Activated naive CD4-positive, alpha-beta T cell treated with Interleukin-2 at 50 U/mL for 16 hours (primary cell): ENCODE measurements around the gene SDK2.

Experiments
- DNase-seq: peaks from one replicate; pipeline ENCODE4 v3.0.0-alpha.2; 2020

The SDK2 gene

DNA sequence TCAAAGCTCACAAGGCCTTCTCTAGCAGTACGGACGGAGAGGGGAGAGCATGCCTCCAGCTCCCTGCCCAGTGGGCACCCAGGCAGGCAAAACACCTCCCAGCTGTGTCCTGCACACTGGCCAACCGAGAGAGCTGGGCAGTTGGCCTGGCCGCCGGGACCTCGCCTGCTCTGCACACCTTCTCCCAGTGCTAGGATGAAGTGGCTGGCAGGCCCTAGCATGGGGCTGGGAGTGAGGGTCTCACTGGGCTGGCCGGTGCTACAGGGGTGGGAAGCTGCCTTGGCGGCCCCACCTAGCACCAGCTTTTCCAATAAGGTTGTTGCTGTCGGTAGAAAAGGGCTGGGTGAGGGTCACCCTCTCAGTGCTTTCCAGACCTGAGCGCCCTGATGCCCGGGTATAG lies 60.2 kb downstream of the SDK2 start:
- DNase-seq = no peak

DNA sequence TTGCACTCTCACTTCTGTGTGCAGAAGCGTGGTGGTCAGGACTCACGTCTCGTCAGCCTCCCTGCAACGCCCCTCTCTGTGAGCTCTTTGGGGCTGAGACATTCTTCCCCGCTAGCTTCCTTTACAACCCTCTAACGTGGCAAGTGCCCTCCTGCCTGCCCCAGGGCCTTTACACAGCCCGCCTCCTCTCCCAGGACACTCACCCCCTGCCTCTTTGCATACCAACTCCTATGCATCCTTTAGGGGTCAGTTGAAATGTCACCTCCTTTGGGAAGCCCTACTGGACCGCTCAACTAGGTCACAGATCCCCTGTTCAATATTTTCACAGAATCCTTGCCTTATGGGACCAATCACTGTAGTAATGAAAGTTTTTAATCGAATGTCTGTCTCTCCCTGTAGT lies 61.4 kb downstream of the SDK2 start:
- no peak for DNase-seq

DNA sequence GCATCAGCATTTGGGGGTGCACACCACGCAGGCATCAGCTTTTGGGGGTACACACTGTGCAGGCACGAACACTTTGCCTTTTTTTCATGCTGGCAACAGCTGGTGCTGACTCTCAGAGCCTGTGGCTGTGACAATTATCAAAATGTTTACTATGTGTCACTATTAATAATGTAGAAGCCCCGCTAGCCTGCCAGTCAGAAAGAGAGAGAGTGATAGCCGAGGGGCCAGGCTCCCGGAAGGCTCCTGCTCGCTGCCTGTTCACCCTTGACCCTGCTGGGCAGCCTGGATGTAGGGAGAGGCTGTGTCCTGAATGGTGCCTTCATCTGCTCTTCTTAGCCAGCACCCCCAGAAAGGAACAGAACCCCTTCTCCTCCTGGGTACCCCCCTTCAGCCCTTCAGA lies 61.9 kb downstream of the SDK2 start:
- DNase-seq = no peak

GRCh38 chr17:73581379-73581778 lies 62.9 kb downstream of the SDK2 start:
- DNase-seq = no peak

- DNase-seq = no peak
Observed at GRCh38 chr17:73580073-73580710, 64.1 kb downstream of the SDK2 start.

- no peak for DNase-seq
Observed at GRCh38 chr17:73576556-73577098, 67.6 kb downstream of the SDK2 start.

GRCh38 chr17:73575470-73576221 lies 68.6 kb downstream of the SDK2 start:
- DNase-seq = no peak

- no peak for DNase-seq
Observed at GRCh38 chr17:73571511-73572130, 72.6 kb downstream of the SDK2 start.

DNA sequence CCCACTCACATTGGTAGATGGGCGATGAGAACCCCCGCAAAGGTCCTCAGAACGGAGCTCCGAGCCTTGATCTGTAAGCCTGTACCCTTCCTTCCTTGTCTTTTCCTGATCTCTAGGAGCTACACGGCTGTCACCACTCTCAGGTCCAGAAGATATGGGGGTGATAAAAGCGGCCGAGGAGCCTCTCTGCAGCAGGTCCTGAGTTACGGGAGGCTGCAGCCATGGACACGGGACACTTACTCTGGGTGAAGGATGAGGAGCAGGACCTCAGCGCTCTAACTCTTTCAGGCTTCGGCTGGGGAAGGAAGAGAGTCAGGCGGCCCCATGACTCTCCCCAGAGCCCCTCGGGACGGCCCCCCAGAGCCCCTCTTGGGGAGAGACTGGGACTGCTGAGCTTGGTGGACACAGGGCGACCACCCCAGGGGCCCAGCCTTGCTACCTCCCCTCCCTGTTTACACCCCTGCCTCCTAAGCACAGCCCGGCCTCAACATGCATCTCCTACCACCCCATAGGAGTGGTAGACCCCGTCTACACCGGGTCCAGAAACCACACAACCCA lies 74.4 kb downstream of the SDK2 start:
- no peak for DNase-seq

DNA sequence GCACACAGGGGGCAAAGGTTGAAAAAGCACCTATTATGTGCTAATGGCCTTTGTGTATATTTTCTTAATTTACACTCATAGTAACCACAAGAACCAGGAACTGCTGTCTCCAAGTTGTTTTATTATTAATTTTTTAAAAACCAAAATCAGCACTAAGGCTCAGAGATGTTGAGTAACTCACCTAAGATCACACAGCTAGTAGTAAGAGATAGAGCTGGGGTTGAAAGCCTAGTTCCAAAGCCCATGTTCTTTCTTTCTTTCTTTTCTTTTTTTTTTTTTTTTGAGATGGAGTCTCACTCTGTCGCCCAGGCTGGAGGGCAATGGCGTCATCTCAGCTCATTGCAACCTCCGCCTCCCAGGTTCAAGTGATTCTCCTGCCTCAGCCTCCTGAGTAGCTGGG lies 75.3 kb downstream of the SDK2 start:
- no peak for DNase-seq

GRCh38 chr17:73566905-73567782 lies 77.1 kb downstream of the SDK2 start:
- peak; percentile 19 for DNase-seq

- DNase-seq = no peak
Observed at GRCh38 chr17:73564843-73565242, 79.4 kb downstream of the SDK2 start.

DNA sequence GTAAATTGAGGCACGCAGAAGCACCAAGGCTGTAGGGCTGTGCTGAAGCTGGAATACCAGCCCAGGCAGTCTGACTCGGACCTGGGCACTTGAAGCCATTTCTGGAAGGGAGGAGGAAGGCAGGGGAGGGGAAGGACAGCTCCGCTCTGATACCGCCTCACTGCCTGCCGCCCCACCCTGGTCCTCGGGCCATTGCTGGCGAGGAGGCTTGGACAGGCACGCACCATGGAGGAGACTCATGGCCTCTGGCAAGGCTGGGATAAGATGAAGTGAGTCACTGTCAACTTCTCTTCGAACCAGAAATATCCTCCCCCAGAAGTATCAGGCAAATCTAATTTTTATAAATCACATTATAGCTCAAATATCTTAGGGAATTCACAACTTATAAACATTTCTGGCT lies 81.3 kb downstream of the SDK2 start:
- DNase-seq = no peak

- DNase-seq = no peak
Observed at GRCh38 chr17:73561111-73561510, 83.1 kb downstream of the SDK2 start.

DNA sequence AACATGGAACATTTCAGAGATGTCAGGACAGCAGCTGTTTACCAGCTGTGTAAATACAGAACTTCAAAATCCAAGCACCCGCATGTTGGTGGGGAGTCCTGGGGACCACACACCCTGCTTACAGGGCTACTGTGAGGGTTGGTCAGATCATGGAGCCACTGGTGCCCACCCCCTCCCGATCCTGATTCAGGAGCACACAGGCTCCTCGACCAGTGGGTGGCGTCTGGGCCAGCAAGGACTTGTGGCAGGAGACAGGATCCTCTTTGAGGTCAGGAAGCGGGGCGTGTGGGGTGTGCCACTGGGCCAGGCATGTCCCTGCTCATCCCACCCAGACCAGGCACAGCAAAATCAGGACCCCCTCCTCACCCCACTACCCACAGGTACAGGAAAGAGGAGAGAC lies 83.6 kb downstream of the SDK2 start:
- no peak for DNase-seq

DNA sequence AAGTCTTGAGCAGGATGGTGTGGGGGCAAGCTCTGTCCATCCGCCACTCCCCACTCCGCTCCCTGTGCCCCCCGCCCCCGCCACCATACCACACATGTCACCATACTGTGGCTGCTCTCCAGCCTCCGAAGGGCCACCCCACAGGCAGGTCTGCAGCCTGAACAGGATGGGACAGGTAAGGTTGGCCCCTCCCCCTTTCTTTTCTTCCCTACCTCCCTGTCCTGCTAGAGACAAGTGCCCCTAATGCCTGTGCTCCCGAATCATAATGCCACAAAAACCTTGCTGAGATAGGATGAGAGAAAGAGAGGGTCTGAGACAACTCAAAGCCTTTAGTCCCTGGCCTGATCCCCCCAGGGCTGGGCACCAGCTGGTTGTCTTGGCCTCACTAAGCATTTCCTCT lies 84.7 kb downstream of the SDK2 start:
- DNase-seq = no peak

- DNase-seq = no peak
Observed at GRCh38 chr17:73555199-73555960, 88.9 kb downstream of the SDK2 start.

DNA sequence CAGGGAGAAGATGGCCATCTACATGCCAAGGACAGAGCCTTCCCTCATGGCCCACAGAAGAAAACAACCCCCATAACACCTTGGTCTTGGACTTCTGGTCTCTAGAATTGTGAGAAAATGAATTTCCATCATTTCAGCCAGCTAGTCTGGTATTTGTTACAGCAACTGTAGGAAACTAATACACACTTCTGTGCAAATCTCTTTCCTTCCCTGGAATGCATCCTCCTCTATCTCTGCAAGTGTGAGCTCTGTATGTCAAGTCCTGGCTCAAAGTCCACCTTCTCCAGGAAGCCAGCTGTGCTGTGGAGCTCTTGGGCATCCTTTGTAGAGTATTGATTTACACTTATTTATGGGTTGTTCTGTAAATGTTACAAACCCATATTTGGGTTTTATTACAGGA lies 89.7 kb downstream of the SDK2 start:
- DNase-seq = no peak

DNA sequence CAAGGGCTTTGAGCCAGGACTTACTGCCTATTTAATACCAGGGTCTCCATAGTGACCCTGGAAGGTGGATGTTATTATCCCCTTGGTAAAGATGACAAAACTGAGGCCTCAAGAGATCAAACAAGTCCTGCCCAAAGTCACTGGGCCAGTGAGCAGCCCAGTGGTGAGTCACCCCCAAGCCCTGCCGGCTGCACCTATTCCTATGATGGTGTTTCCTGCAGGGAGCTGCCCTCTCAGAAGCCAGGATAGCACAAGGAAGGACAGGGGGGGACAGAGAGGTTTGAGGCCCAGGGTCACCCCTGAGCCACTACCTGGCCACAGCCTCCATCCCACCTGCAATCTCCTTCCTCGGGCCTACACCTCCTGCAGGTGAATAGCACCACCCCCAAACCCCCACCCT lies 90.9 kb downstream of the SDK2 start:
- DNase-seq = no peak

DNA sequence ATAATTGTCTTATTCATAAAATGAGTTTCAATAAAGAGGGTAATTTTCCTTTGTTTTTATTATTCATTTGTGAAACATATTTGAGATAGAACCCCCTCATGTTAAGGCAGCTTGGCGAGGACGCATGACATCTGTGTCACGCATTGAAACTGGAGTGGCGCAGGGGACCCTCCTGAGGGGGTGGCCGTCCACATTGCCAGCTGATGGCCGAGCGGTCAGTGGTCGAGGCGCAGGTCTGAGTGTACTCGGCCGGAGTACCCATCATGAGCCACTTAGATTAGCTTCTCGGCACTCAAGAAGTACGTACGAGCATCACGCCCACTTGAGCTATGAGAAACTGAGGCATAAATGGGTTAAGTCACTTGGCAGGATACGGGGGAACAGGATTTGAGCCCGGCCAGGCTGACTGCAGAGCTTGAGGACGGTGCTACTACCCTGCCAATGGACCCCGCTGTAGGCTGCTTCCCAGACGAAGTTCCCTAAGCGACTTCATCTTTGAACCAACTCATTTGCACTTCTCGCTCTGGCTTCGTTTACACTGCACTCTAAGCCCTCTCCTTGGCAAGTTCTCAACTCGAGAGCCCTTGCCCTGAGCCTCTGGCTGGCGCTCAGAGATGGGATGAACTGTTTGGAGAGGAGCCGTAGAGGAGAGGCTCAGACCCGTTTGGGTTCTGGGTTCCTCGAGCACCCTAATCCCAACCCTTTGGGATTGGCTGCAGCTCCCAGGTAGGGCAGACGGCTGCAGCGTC lies 91.8 kb downstream of the SDK2 start:
- DNase-seq = no peak

- peak; percentile 5 for DNase-seq
Observed at GRCh38 chr17:73551759-73552158, 92.5 kb downstream of the SDK2 start.
